K562 (cell line): ENCODE results near the gene NR1H3. TPM values are rescaled to one million over a fixed set of nuclear protein-coding genes. Genes with fewer than 3 reads are reported as not detected.

Source experiments
- ATAC-seq: fragments of 200-7000 bp; cut with Tn5 transposase; 3 replicates; pipeline ENCODE4 v1.9.1; 2020; ENCODE audit warnings: moderate library complexity
- BruUV-seq: library from RNA; stranded (reverse); fragments of 400-500 nt; replicated peaks from 2 replicates; lab custom pipeline; 2021; lab: Mats Ljungman, UMichigan
- CTCF ChIA-PET: fragments of 300-600 bp; formaldehyde crosslinking; extraction: SDS; loops from one replicate; lab custom pipeline; 2021; ENCODE audit warnings: low intra/inter-chr PET ratio; lab: Yijun Ruan, JAX
- POLR2A ChIA-PET: fragments of 300-600, 350-650 bp; sonication (Branson Sonifier 250); formaldehyde crosslinking; extraction: SDS; loops from one replicate; lab custom pipeline; 2021; ENCODE audit warnings: antibody characterized with exemption, inconsistent platforms; lab: Yijun Ruan, JAX
- DNase-seq, 4 experiments: peaks; one replicate each; pipeline versions ENCODE4 v3.0.0 to v3.0.0-alpha.2; 2011 to 2018; ENCODE audit warnings: low spot score in 3 of 4, mixed read lengths in 3 of 4; ENCODE audit errors: extremely low read depth in 1 of 4
- FAIRE-seq: peaks from 2 replicates; lab custom pipeline; 2011; peaks lifted over from hg19 to GRCh38; lab: Jason Lieb, UNC
- H2AFZ ChIP-seq: 2 replicates; pipeline ENCODE4 v1.6.0; 2011; ENCODE audit warnings: low read depth, low read length, control low read depth, inconsistent platforms
- H3K27ac ChIP-seq: fragments of 200-600 bp; 3 replicates; pipeline ENCODE4 v1.8.0; 2011; ENCODE audit warnings: low read depth, mild to moderate bottlenecking, control low read depth, inconsistent platforms, low read length, moderate library complexity, mixed read lengths; ENCODE audit errors: extremely low read depth
- H3K27me3 ChIP-seq, 2 experiments: fragments of 300-600 bp in 1 of 2; 2 replicates in 1 of 2; 3 replicates in 1 of 2; pipeline versions ENCODE4 v1.6.0 to v1.8.0; 2011; ENCODE audit warnings: inconsistent platforms in 2 of 2, low read length in 2 of 2, mild to moderate bottlenecking in 1 of 2, mixed read lengths in 1 of 2, moderate library complexity in 1 of 2; ENCODE audit not compliant: control insufficient read depth in 2 of 2, insufficient read depth in 2 of 2
- H3K36me3 ChIP-seq: fragments of 300-600 bp; 3 replicates; pipeline ENCODE4 v1.8.0; 2011; ENCODE audit warnings: mild to moderate bottlenecking, low read length, inconsistent platforms; ENCODE audit not compliant: control insufficient read depth, insufficient read depth
- H3K4me1 ChIP-seq, 2 experiments: fragments of 200-600 bp in 1 of 2; replicated peaks in 1 of 2; 2 replicates in 1 of 2; 3 replicates in 1 of 2; pipeline versions ENCODE4 v1.5.1 to v1.8.0; 2011; ENCODE audit warnings: inconsistent platforms in 2 of 2, low read length in 2 of 2, mild to moderate bottlenecking in 1 of 2, mixed read lengths in 1 of 2, moderate library complexity in 1 of 2; ENCODE audit not compliant: control insufficient read depth in 2 of 2, insufficient read depth in 2 of 2
- H3K4me2 ChIP-seq: 2 replicates; pipeline ENCODE4 v1.6.1; 2011; ENCODE audit warnings: low read length, control low read depth, inconsistent platforms, mixed read lengths; ENCODE audit not compliant: insufficient read depth
- H3K4me3 ChIP-seq: fragments of 200-600 bp; sonication (generic), shearing (Covaris generic); 2 replicates; pipeline ENCODE4 v1.5.1; 2016; ENCODE audit warnings: control low read depth, inconsistent platforms
- H3K79me2 ChIP-seq: fragments of 200-600 bp; 3 replicates; pipeline ENCODE4 v1.8.0; 2011; ENCODE audit warnings: low read length, inconsistent platforms; ENCODE audit not compliant: control insufficient read depth, insufficient read depth
- H3K9ac ChIP-seq, 2 experiments: 2 replicates each; pipeline versions ENCODE4 v1.6.0 to v1.6.1; 2011; ENCODE audit warnings: low read depth in 2 of 2, low read length in 2 of 2, control low read depth in 1 of 2, inconsistent platforms in 1 of 2, mild to moderate bottlenecking in 1 of 2, mixed read lengths in 1 of 2; ENCODE audit not compliant: insufficient read depth in 1 of 2
- H3K9me1 ChIP-seq: one replicate; pipeline ENCODE4 v1.6.0; 2011; ENCODE audit warnings: inconsistent platforms, mild to moderate bottlenecking, low read length, moderate library complexity; ENCODE audit not compliant: control insufficient read depth, insufficient read depth
- H3K9me3 ChIP-seq: replicated peaks from 2 replicates; pipeline ENCODE4 v1.5.1; 2011; ENCODE audit warnings: low read depth, low read length, inconsistent platforms; ENCODE audit not compliant: control insufficient read depth, insufficient read depth
- H4K20me1 ChIP-seq: replicated peaks from 2 replicates; pipeline ENCODE4 v1.6.1; 2011; ENCODE audit warnings: low read length, inconsistent platforms, mixed read lengths; ENCODE audit not compliant: control insufficient read depth, insufficient read depth
- ASH1L ChIP-seq: fragments of 450-650 bp; IDR thresholded peaks from 2 replicates; pipeline ENCODE4 v1.6.1; 2018; ENCODE audit warnings: borderline replicate concordance, mild to moderate bottlenecking, low read depth; ENCODE audit not compliant: partially characterized antibody
- CAMTA2 ChIP-seq: fragments of 250-450 bp; sonication (Bioruptor Pico); conservative IDR thresholded peaks from 2 replicates; pipeline ENCODE4 v1.5.1; 2022
- CREM ChIP-seq: IDR thresholded peaks from 2 replicates; pipeline ENCODE4 v1.6.1; 2014; ENCODE audit warnings: antibody characterized with exemption, low read depth
- CTBP1 ChIP-seq: fragments of 450-650 bp; IDR thresholded peaks from 2 replicates; pipeline ENCODE4 v1.6.1; 2016; ENCODE audit warnings: borderline replicate concordance
- ESRRA ChIP-seq: fragments of 450-650 bp; IDR thresholded peaks from 2 replicates; pipeline ENCODE4 v1.6.1; 2014; ENCODE audit warnings: low read depth, mild to moderate bottlenecking, moderate library complexity, borderline replicate concordance
- EZH2 ChIP-seq: IDR thresholded peaks from 2 replicates; pipeline ENCODE4 v1.6.1; 2012; ENCODE audit warnings: low read depth, mild to moderate bottlenecking, inconsistent platforms, low read length, borderline replicate concordance
- HMG20A ChIP-seq: fragments of 450-650 bp; formaldehyde crosslinking; conservative IDR thresholded peaks from 2 replicates; pipeline ENCODE4 v1.4.0; 2020; ENCODE audit warnings: mild to moderate bottlenecking, mixed read lengths
- KAT2B ChIP-seq: IDR thresholded peaks from one replicate; pipeline ENCODE4 v1.6.1; 2012; ENCODE audit warnings: low read depth, mild to moderate bottlenecking, control low read depth, inconsistent platforms, low read length, moderate library complexity
- KDM1A ChIP-seq, 2 experiments: fragments of 450-650 bp; IDR thresholded peaks; 2 replicates each; pipeline ENCODE4 v1.6.1; 2016; ENCODE audit warnings: mild to moderate bottlenecking in 2 of 2
- RFX5 ChIP-seq: IDR thresholded peaks from 2 replicates; pipeline ENCODE4 v1.6.1; 2011; ENCODE audit warnings: low read depth, mild to moderate bottlenecking, improper control_type of control experiment, low read length
- SOX6 ChIP-seq: fragments of 450-650 bp; IDR thresholded peaks from 2 replicates; pipeline ENCODE4 v1.6.1; 2014; ENCODE audit warnings: mild to moderate bottlenecking
- SP1 ChIP-seq: sonication (generic); formaldehyde crosslinking; IDR thresholded peaks from 2 replicates; pipeline ENCODE4 v1.8.1; 2022; ENCODE audit warnings: mild to moderate bottlenecking, missing genetic modification reagents
- TFAM ChIP-seq: fragments of 250-450 bp; sonication (Bioruptor Pico); conservative IDR thresholded peaks from 2 replicates; pipeline ENCODE4 v1.5.0; 2021; ENCODE audit warnings: mild to moderate bottlenecking, moderate library complexity
- WGBS: fragments of 100-300 bp; shearing (Covaris generic); methylation state at CpG from one replicate; pipeline ENCODE4 v1.1.6; 2016; ENCODE audit warnings: low coverage, mixed read lengths; ENCODE audit not compliant: insufficient coverage; ENCODE audit errors: missing lambda C conversion rate; 5-methylcytosine and 5-hydroxymethylcytosine counted together
- in situ Hi-C: fragments of 300-500 bp; cut with MboI; formaldehyde crosslinking; loops from 4 replicates; pipeline ENCODE4 v1.15.0; 2018; ENCODE audit warnings: inconsistent platforms, mixed read lengths
- intact Hi-C: fragments of 100-400 bp; cut with micrococcal nuclease; formaldehyde crosslinking; loops from 2 replicates; pipeline ENCODE4 v1.14.2; 2022
- polyA plus RNA-seq, 8 experiments: library from polyadenylated mRNA; depleted of rRNA in 4 of 8; stranded (reverse) in 5 of 8; unstranded in 3 of 8; fragments of >200 nt; fragmentation: Nextera tagmentation in 2 of 8; fragmentation: Illumina TruSeq in 1 of 8; extraction: Ambion mirVana in 2 of 8; extraction: Trizol in 1 of 8; gene quantifications; 2 replicates each; pipeline versions ENCODE4 v1.2.1 to v1.2.3, GENCODE V29; 2011 to 2014; ENCODE audit warnings: inconsistent platforms in 1 of 8, missing spikeins in 1 of 8
- total RNA-seq, 7 experiments: library from RNA; depleted of rRNA in 6 of 7; stranded (reverse); fragments of >200 nt in 6 of 7; fragmentation: Illumina TruSeq in 2 of 7; extraction: Trizol in 2 of 7; gene quantifications; 2 replicates each; pipeline versions ENCODE4 v1.2.1 to v1.2.3, GENCODE V29; 2011 to 2021; ENCODE audit warnings: low replicate concordance in 1 of 7
- TF ChIP-seq, protein P1 (sequence below): conservative IDR thresholded peaks from 2 replicates; pipeline ENCODE4 v1.6.1; 2011; ENCODE audit warnings: low read depth, mild to moderate bottlenecking, low read length; ENCODE audit not compliant: control insufficient read depth

Gene NR1H3
- total and polyA plus RNA-seq, 9 of the 15 experiments (the other 6 are each of a cell fraction or from before 2014, with no cell fraction given), result 8.2 to 26.0 (median 11.9) TPM

DNA sequence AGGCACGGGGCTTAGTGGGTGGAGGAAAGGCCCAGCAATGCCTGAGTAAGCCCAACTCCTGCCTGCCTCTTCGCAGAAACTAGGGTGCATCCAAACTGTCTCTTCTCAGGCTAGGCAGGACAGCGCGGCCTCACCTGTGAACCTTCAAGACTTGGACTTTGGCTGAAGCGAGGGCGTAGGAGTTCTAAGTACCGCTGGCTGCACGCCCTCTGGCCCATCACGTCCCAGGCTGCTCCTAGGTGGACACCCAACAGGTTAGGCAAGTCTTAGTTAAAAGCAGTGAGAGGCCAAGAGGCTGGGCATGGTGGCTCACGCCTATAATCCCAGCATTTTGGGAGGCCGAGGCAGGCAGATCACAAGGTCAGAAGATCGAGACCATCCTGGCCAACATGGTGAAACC is 44.9 kb upstream of the NR1H3 start:
- Histone ChIP-seq H3K27me3 (no peaks in the 10 kb centered on the region), H3K27ac (no peak overlapping the region), H3K36me3 (no peaks in the 10 kb centered on the region; the same call in 2 of the 3 replicates), H3K9me1 (no peaks in the 10 kb centered on the region), H3K4me3 (no peak overlapping the region), H3K4me1 (peaks cover 14 to 20% of the 10 kb centered on the region in 2 experiments; a peak in 4 of 5 replicates), H3K9ac (peak overlapping the region in 1 of 2 experiments; percentile 75; a peak in 1 of 4 replicates), H3K79me2 (peaks cover 17% of the 10 kb centered on the region; the same call in 2 of the 3 replicates), H2AFZ (no peak overlapping the region), H4K20me1 (no peaks in the 10 kb centered on the region; the same call in 1 of the 2 replicates), H3K4me2 (no peak overlapping the region), H3K9me3 (no peaks in the 10 kb centered on the region)
- ATAC-seq (no peak), DNase-seq (no peak), FAIRE-seq (no peak)
- WGBS, result 66% methylated on average over 10 of the region's 12 CpGs
- intact Hi-C loops (no loop called here), in situ Hi-C loops (no loop called here)
- POLR2A ChIA-PET, result no interaction called here
- CTCF ChIA-PET, result no interaction called here
- no peak for TF ChIP-seq SOX6
- TF ChIP-seq, protein P1, sequence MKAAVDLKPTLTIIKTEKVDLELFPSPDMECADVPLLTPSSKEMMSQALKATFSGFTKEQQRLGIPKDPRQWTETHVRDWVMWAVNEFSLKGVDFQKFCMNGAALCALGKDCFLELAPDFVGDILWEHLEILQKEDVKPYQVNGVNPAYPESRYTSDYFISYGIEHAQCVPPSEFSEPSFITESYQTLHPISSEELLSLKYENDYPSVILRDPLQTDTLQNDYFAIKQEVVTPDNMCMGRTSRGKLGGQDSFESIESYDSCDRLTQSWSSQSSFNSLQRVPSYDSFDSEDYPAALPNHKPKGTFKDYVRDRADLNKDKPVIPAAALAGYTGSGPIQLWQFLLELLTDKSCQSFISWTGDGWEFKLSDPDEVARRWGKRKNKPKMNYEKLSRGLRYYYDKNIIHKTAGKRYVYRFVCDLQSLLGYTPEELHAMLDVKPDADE, result no peak
- TF ChIP-seq SP1 (CRISPR knock-in tag), result no peak
- no peak for TF ChIP-seq CTBP1
- TF ChIP-seq KDM1A (IDR thresholded peaks at IDR 0.05), result no peak
- TF ChIP-seq KAT2B, result no peak
- no peak for TF ChIP-seq TFAM (CRISPR knock-in tag)
- no peak for TF ChIP-seq RFX5
- no peak for TF ChIP-seq ASH1L
- no peak for TF ChIP-seq EZH2
- TF ChIP-seq CAMTA2 (CRISPR knock-in tag), result no peak
- no peak for TF ChIP-seq ESRRA
- no peak for TF ChIP-seq HMG20A (CRISPR knock-in tag)
- TF ChIP-seq CREM, result no peak
- BruUV-seq, result no TSS peak
